HepG2 (cell line): ENCODE measurements around the gene RPL18. TPM values are rescaled to one million over a fixed set of nuclear protein-coding genes. Genes with fewer than 3 reads are reported as not detected.

Experiments used
- CENPBD1 ChIP-seq: sonication (generic); formaldehyde crosslinking; IDR thresholded peaks from 2 replicates; pipeline ENCODE4 v1.8.0; 2022; ENCODE audit warnings: missing genetic modification reagents, low read depth, mild to moderate bottlenecking, borderline replicate concordance
- ERF ChIP-seq: IDR thresholded peaks from 2 replicates; pipeline ENCODE4 v1.6.1; 2018; ENCODE audit warnings: missing biosample characterization, missing genetic modification reagents
- FOSL1 ChIP-seq: sonication (generic); formaldehyde crosslinking; IDR thresholded peaks from 2 replicates; pipeline ENCODE4 v1.9.0; 2021; ENCODE audit warnings: missing genetic modification reagents, borderline replicate concordance
- HNF4A ChIP-seq: sonication (generic); formaldehyde crosslinking; IDR thresholded peaks from 2 replicates; pipeline ENCODE4 v1.4.0; 2020; ENCODE audit warnings: missing genetic modification reagents
- HOXD1 ChIP-seq: sonication (generic); formaldehyde crosslinking; IDR thresholded peaks from 2 replicates; pipeline ENCODE4 v1.5.0; 2020; ENCODE audit warnings: missing genetic modification reagents
- MED1 ChIP-seq: sonication (generic); formaldehyde crosslinking; IDR thresholded peaks from 2 replicates; pipeline ENCODE4 v1.4.0; 2020; ENCODE audit warnings: missing genetic modification reagents
- PCBP1 ChIP-seq: fragments of 200-400 bp; formaldehyde crosslinking; IDR thresholded peaks from 2 replicates; pipeline ENCODE4 v1.6.1; 2017; ENCODE audit warnings: mild to moderate bottlenecking, low read depth, low read length, borderline replicate concordance
- REL ChIP-seq: sonication (generic); formaldehyde crosslinking; conservative IDR thresholded peaks from 2 replicates; pipeline ENCODE4 v1.8.0; 2022; ENCODE audit warnings: mild to moderate bottlenecking, missing genetic modification reagents, moderate library complexity
- SNAI1 ChIP-seq: sonication (generic); formaldehyde crosslinking; IDR thresholded peaks from 2 replicates; pipeline ENCODE4 v1.5.0; 2020; ENCODE audit warnings: mild to moderate bottlenecking, missing genetic modification reagents, borderline replicate concordance
- YEATS2 ChIP-seq: sonication (generic); formaldehyde crosslinking; IDR thresholded peaks from 2 replicates; pipeline ENCODE4 v1.4.0; 2020; ENCODE audit warnings: missing genetic modification reagents, borderline replicate concordance
- ZBTB40 ChIP-seq, 2 experiments: fragments of 450-650 bp in 1 of 2; sonication (generic) in 1 of 2; formaldehyde crosslinking in 1 of 2; IDR thresholded peaks; 2 replicates each; pipeline versions ENCODE4 v1.6.1 to v1.8.0; 2016 to 2022; ENCODE audit warnings: antibody characterized with exemption in 1 of 2, mild to moderate bottlenecking in 1 of 2, missing genetic modification reagents in 1 of 2
- ZFP41 ChIP-seq: sonication (generic); formaldehyde crosslinking; IDR thresholded peaks from 2 replicates; pipeline ENCODE4 v1.4.0; 2020; ENCODE audit warnings: mild to moderate bottlenecking, missing genetic modification reagents, borderline replicate concordance
- ZNF430 ChIP-seq: sonication (generic); formaldehyde crosslinking; IDR thresholded peaks from 2 replicates; pipeline ENCODE4 v1.9.0; 2021; ENCODE audit warnings: mild to moderate bottlenecking, missing genetic modification reagents
- ZNF576 ChIP-seq: sonication (generic); formaldehyde crosslinking; IDR thresholded peaks from 2 replicates; pipeline ENCODE4 v1.4.0; 2020; ENCODE audit warnings: mild to moderate bottlenecking, missing genetic modification reagents
- ZNF614 ChIP-seq: IDR thresholded peaks from 2 replicates; pipeline ENCODE4 v1.6.1; 2018; ENCODE audit warnings: missing biosample characterization, missing genetic modification reagents, inconsistent platforms, borderline replicate concordance
- ZNF660 ChIP-seq: sonication (generic); formaldehyde crosslinking; IDR thresholded peaks from 2 replicates; pipeline ENCODE4 v1.5.1; 2020; ENCODE audit warnings: mild to moderate bottlenecking, low read depth, missing genetic modification reagents, borderline replicate concordance
- ZNF781 ChIP-seq: sonication (generic); formaldehyde crosslinking; IDR thresholded peaks from 2 replicates; pipeline ENCODE4 v1.5.1; 2020; ENCODE audit warnings: borderline replicate concordance, mild to moderate bottlenecking, missing genetic modification reagents; ENCODE audit errors: not compliant biosample characterization
- polyA plus RNA-seq, 8 experiments: library from polyadenylated mRNA; depleted of rRNA in 3 of 8; stranded (reverse) in 7 of 8; unstranded in 1 of 8; fragments of >200 nt; fragmentation: Illumina TruSeq in 4 of 8; extraction: Trizol in 4 of 8; gene quantifications; 2 replicates each; pipeline versions ENCODE4 v1.2.1 to v1.2.3, GENCODE V29; 2011 to 2016; ENCODE audit warnings: low read depth in 4 of 8, missing spikeins in 1 of 8, mixed read lengths in 1 of 8; ENCODE audit not compliant: insufficient read depth in 1 of 8
- total RNA-seq, 5 experiments: library from RNA; depleted of rRNA; stranded (reverse); fragments of >200 nt; fragmentation: Illumina TruSeq; extraction: Trizol; gene quantifications; 2 replicates each; pipeline ENCODE4 v1.2.3, GENCODE V29; 2016; ENCODE audit warnings: low read depth in 1 of 5
- TF ChIP-seq, protein P1 (sequence below): sonication (generic); formaldehyde crosslinking; conservative IDR thresholded peaks from 2 replicates; pipeline ENCODE4 v1.8.0; 2022; ENCODE audit warnings: missing genetic modification reagents

Gene RPL18
- total and polyA plus RNA-seq, 2 of the 13 experiments (the other 11 are each of a cell fraction or from before 2014, with no cell fraction given) = 1,485 to 1,639 TPM

- TF ChIP-seq ZBTB40 (IDR thresholded peaks at IDR 0.05) = no peak
- peak; percentile 50; the same call in 1 of the 2 replicates for TF ChIP-seq ZBTB40 (CRISPR knock-in tag; IDR thresholded peaks at IDR 0.05)
- TF ChIP-seq ZNF660 (CRISPR knock-in tag) = no peak
- TF ChIP-seq CENPBD1 (CRISPR knock-in tag) = no peak
- TF ChIP-seq REL (CRISPR knock-in tag) = peak; percentile 94
- TF ChIP-seq FOSL1 = no peak
- peak; percentile 92; the same call in 1 of the 2 replicates for TF ChIP-seq SNAI1
- no peak for TF ChIP-seq PCBP1
- TF ChIP-seq MED1 (CRISPR knock-in tag) = no peak; the same call in 1 of the 2 replicates
- peak; percentile 7; the same call in 1 of the 2 replicates for TF ChIP-seq HOXD1 (CRISPR knock-in tag)
- TF ChIP-seq ZNF614 = peak; percentile 15; the same call in 1 of the 2 replicates
- TF ChIP-seq ZFP41 = peak; percentile 85; the same call in 1 of the 2 replicates
- no peak; the same call in 1 of the 2 replicates for TF ChIP-seq ZNF576 (CRISPR knock-in tag)
- TF ChIP-seq YEATS2 = peak; percentile 35; the same call in 1 of the 2 replicates
- TF ChIP-seq ZNF781 = peak; percentile 22
- peak; percentile 81 for TF ChIP-seq ZNF430 (CRISPR knock-in tag)
- TF ChIP-seq, protein P1, sequence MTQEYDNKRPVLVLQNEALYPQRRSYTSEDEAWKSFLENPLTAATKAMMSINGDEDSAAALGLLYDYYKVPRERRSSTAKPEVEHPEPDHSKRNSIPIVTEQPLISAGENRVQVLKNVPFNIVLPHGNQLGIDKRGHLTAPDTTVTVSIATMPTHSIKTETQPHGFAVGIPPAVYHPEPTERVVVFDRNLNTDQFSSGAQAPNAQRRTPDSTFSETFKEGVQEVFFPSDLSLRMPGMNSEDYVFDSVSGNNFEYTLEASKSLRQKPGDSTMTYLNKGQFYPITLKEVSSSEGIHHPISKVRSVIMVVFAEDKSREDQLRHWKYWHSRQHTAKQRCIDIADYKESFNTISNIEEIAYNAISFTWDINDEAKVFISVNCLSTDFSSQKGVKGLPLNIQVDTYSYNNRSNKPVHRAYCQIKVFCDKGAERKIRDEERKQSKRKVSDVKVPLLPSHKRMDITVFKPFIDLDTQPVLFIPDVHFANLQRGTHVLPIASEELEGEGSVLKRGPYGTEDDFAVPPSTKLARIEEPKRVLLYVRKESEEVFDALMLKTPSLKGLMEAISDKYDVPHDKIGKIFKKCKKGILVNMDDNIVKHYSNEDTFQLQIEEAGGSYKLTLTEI (CRISPR knock-in tag) = no peak
- TF ChIP-seq ERF (CRISPR knock-in tag) = peak; percentile 83
- TF ChIP-seq HNF4A (CRISPR knock-in tag) = no peak
Measured at GRCh38 chr19:48637449-48637947, 18.5 kb upstream of the RPL18 start (continued).
